Fibroblast of villous mesenchyme (primary cell): ENCODE data around the gene ZNF570. TPM values are rescaled to one million over a fixed set of nuclear protein-coding genes. Genes with fewer than 3 reads are reported as not detected.

Experiments
- DNase-seq: peaks from one replicate; pipeline ENCODE4 v3.0.0-alpha.2; 2010; ENCODE audit warnings: low read depth
- H3K4me3 ChIP-seq: 2 replicates; pipeline ENCODE4 v1.5.1; 2011; ENCODE audit warnings: low read depth, mild to moderate bottlenecking, low read length
- total RNA-seq: library from RNA; depleted of rRNA; stranded (reverse); fragments of >200 nt; gene quantifications from 2 replicates; pipeline ENCODE4 v1.2.3, GENCODE V29; 2012
- TF ChIP-seq, protein P1 (sequence below): IDR thresholded peaks from 2 replicates; pipeline ENCODE4 v1.5.1; 2012; ENCODE audit warnings: low read depth, mild to moderate bottlenecking, low read length; ENCODE audit not compliant: insufficient read depth

ZNF570 gene
- total RNA-seq: 7.7 and 11.2 TPM in 2 replicates

DNA sequence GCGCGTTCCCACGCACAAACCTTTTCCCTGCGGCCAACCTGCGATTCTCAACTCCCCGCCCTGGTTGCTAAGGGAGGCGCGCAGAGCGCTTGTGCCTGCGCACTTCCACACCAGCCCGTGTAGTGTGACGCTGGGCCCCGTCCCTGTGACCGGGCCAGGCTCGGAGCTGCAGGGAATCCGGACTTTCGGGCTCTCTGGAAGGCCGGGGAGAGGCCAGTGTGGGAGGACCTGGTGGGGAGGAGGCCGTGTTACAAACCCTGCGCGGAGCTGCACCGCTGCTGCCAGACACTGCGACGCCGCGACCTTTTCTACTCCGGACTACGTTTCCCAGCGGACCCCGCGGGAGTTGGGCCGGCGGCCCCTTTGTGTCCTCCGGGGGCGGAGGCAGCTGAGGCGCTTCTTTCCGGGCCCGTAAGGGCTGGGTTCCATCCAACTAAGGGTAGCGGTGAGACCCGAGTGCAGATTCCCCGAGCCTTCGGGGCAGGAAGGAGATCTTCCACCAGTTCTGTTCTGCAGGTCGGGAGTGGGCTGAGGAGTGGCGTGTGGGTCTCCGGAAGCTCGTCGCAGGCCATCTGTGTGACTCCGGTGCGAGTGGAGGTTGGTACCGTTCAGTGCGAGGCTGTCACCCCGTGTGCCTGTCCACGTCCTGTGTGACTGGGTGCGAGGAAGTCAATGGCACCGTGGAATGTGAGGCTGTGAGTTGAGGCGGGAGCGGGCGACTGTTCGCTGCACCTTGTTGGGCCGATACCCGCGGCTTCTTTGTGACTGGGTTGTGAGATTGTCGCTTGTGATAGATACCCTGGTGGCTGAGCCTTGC lies at the start of gene ZNF570:
Gene ZNF570 (plus strand): TSS at position 396 of the 817 bp plus-strand sequence. CDS start 999 bp downstream, outside the sequence.
- TF ChIP-seq, protein P1, sequence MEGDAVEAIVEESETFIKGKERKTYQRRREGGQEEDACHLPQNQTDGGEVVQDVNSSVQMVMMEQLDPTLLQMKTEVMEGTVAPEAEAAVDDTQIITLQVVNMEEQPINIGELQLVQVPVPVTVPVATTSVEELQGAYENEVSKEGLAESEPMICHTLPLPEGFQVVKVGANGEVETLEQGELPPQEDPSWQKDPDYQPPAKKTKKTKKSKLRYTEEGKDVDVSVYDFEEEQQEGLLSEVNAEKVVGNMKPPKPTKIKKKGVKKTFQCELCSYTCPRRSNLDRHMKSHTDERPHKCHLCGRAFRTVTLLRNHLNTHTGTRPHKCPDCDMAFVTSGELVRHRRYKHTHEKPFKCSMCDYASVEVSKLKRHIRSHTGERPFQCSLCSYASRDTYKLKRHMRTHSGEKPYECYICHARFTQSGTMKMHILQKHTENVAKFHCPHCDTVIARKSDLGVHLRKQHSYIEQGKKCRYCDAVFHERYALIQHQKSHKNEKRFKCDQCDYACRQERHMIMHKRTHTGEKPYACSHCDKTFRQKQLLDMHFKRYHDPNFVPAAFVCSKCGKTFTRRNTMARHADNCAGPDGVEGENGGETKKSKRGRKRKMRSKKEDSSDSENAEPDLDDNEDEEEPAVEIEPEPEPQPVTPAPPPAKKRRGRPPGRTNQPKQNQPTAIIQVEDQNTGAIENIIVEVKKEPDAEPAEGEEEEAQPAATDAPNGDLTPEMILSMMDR: no peak
- DNase-seq: peak; percentile 88
- peak within 1 kb of the TSS; percentile 94 for H3K4me3 ChIP-seq

DNA sequence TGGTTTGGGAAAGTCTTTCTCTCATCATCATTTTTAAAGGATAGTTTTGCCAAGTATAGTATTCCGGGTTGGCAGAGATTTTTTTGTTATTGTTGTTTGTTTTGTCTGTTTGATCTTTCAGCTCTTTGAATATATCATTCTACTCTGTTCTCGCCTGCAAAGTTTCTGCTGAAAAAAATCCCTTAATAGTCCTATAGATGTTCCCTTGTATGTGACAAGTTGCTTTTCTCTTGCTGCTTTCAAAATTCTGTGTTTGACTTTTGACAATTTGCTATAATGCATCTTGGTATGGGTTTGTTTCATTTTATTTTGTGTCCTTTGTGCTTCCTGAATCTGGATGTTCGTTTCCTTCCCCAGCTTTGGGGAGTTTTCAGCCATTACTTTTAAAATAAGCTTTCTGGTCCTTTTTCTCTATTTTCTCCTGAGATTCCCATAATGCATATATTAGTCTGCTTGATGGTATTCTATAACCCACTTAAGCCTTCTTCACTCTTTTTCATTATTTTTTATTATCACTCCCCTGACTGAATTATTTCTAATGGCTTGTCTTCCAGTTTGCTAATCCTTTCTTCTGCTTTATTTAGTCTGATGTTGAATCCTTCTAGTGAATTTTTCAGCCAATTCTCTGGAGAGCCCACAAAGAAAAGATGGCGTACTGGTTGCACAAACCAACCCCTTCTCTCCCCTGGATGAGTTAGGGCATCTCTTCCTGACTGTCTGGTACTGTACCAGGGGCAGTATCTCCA lies 16.5 kb upstream of the ZNF570 start:
- H3K4me3 ChIP-seq: no peak overlapping the region
- no peak for DNase-seq
- TF ChIP-seq, protein P1: no peak

DNA sequence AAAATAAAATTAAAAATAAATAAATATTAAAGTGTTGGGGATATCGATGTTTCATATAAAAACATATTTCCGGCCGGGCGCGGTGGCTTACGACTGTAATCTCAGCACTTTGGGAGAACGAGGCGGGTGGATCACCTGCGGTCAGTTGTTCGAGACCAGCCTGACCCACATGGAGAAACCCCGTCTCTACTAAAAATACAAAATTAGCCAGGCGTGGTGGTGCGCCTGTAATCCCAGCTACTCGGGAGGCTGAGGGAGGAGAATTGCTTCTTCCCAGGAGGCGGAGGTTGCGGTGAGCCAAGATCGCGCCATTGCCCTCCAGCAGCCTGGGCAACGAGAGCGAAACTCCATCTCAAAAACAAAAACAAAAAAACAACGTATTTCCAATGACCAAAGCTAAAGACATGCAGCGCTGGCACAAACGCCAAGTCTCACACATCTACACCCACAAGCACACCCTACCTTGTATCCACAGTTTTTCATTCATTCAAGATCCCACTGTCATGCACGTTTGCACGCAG lies 2.8 kb upstream of the ZNF570 start:
- H3K4me3 ChIP-seq: peak overlapping the region; percentile 94
- TF ChIP-seq, protein P1: no peak
- DNase-seq: no peak

DNA sequence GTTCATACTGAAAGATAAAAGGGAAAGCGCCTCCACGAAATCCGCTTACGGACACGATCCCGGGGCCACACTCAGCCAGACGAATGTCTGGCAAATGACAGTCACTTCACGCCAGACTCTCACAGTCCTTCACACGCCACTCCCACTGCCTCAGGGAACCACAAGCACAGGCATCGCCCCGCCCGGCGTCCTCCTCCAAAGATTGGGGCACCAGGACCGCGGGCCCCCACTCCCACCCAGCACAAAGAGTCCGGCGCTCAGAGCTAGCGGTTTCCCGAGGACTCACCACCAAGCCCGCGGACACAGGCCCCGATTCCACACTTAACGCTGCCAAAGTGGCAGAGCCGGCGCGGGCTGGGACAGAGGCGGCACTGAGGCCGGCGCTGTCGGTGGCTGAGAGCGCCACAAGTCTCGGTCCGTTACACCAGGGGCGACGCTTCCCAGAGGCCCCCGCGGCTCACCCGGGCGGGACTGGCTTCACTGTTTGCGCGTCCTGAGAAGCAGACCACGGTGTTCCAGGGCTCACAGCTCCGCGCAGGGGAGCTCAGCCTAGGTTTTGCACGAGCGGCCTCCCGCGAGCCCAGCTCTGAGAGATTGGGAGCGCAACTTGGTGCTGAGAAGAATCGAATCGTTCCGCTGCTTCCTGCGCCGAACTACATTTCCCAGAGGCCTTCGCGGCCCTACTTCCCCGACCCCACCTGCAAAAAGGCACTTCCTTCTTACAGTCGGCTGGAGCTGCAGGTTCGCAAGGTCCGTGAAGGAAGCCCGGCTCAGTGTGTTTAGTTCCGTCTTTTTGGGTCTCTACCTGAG lies 2.2 kb upstream of the ZNF570 start, which contains the start of gene ZNF569:
Gene ZNF569 (minus strand): TSS at position 647 of the 810 bp plus-strand sequence. CDS start 22,523 bp downstream, outside the sequence.
- H3K4me3 ChIP-seq: peak within 1 kb of the TSS; percentile 94
- peak; percentile 93 for DNase-seq
- TF ChIP-seq, protein P1: no peak

DNA sequence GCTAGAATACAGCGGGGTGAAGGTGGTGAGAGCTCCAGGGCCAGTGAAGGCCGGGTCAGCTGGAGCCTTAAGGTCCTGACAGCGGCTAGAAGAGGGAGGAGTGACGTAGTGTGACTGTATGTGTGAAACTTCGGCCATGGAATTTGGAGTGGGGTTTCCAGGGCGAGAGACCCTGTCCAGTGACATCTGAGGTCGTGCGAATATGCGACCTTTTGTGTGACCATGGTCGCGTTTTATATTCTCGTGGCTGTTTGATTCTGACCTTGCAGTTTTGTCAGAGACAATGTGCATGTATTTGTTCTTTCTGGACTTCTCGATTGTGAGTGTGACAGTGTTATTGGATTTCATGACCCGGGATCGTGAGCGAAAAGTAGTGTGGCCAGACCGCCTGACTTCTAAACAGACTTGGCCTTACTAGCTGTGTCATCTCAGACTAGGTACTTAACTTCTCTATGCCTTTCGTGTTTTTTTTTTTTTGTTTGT lies 1.5 kb upstream of the ZNF570 start:
- H3K4me3 ChIP-seq: peak overlapping the region; percentile 94
- no peak for DNase-seq
- TF ChIP-seq, protein P1: no peak

DNA sequence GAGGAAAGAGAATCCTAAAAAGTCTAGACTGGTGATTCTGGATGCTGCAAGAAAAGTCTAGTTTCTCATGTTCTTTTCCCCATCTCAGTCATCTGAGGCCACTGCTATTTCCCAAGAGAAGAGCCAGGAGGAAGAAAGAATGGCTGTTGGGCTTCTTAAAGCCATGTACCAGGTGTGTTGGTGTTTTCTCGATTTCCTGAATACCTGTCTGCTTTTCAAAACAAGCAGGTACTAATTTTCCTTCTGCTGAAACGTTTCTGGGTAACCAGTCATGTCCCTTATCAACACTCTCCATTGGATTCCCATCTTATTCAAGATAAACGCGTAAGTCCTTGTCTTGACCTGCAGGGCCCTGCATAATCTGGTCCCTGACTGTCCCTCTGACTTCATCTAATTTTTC lies 1.1 kb downstream of the ZNF570 start:
- TF ChIP-seq, protein P1: no peak
- no peak for DNase-seq
- peak overlapping the region; percentile 94 for H3K4me3 ChIP-seq
